ENCODE measurements around the gene RCBTB2.

DNA sequence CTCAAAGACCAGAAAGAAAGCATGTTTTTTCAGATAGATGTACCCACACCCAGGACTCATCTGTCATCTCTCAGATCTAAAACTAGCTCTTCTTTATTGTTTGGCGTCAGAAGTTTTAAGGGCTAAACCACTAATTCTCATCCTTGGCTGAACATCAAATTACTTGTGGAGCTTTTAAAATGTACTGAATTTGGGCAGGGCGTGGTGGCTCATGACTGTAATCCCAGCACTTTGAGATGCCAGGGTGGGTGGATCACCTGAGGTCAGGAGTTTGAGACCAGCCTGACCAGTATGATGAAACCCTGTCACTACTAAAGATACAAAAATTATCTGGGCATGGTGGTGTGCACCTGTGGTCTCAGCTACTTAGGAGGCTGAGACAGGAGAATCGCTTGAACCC lies 47.4 kb downstream of the RCBTB2 start:
- TF ChIP-seq CTCF (IDR thresholded peaks at IDR 0.05): no peak
- TF ChIP-seq POLR2A (IDR thresholded peaks at IDR 0.05): no peak
